GM23338 (cell line): ENCODE measurements around the gene SPRYD7. TPM values are rescaled to one million over a fixed set of nuclear protein-coding genes. Genes with fewer than 3 reads are reported as not detected.
A peak's percentile ranks its signal among the peaks of the same experiment; 100 is the strongest.

Experiments
- ATAC-seq: fragments of 200-7000 bp; cut with Tn5 transposase; 3 replicates; pipeline ENCODE4 v1.9.1; 2020
- DNase-seq: peaks from one replicate; pipeline ENCODE4 v3.0.0-alpha.2; 2015; ENCODE audit warnings: low spot score
- H2AFZ ChIP-seq: fragments of 200-600 bp; sonication (generic); 2 replicates; pipeline ENCODE4 v1.8.0; 2016; ENCODE audit warnings: antibody characterized with exemption, mild to moderate bottlenecking, moderate library complexity
- H3F3A ChIP-seq: fragments of 200-600 bp; sonication (generic); replicated peaks from 2 replicates; pipeline ENCODE4 v1.8.0; 2017; ENCODE audit warnings: antibody characterized with exemption, mixed run types, low read depth
- H3K27ac ChIP-seq: fragments of 200-600 bp; sonication (generic); 2 replicates; pipeline ENCODE4 v1.6.1; 2016; ENCODE audit warnings: low read depth
- H3K27me3 ChIP-seq: fragments of 200-600 bp; sonication (generic); 2 replicates; pipeline ENCODE4 v1.8.0; 2016; ENCODE audit warnings: mild to moderate bottlenecking, mixed run types, moderate library complexity; ENCODE audit not compliant: insufficient read depth
- H3K36me3 ChIP-seq: fragments of 200-600 bp; sonication (generic); 2 replicates; pipeline ENCODE4 v1.8.0; 2016; ENCODE audit warnings: mild to moderate bottlenecking; ENCODE audit not compliant: insufficient read depth
- H3K4me1 ChIP-seq: fragments of 200-600 bp; sonication (generic); 2 replicates; pipeline ENCODE4 v1.8.0; 2016; ENCODE audit warnings: mild to moderate bottlenecking, moderate library complexity; ENCODE audit not compliant: insufficient read depth
- H3K4me2 ChIP-seq: fragments of 200-600 bp; sonication (generic); 2 replicates; pipeline ENCODE4 v1.7.1; 2017; ENCODE audit warnings: mixed run types
- H3K4me3 ChIP-seq: fragments of 200-600 bp; sonication (generic); 2 replicates; pipeline ENCODE4 v1.6.1; 2016; ENCODE audit warnings: mixed run types
- H3K79me2 ChIP-seq: fragments of 200-600 bp; sonication (generic); replicated peaks from 2 replicates; pipeline ENCODE4 v1.8.0; 2017; ENCODE audit warnings: mild to moderate bottlenecking; ENCODE audit not compliant: insufficient read depth
- H3K9me2 ChIP-seq: fragments of 200-600 bp; sonication (generic); 2 replicates; pipeline ENCODE4 v1.8.0; 2017; ENCODE audit not compliant: insufficient read depth
- H4K20me1 ChIP-seq: fragments of 200-600 bp; sonication (generic); replicated peaks from 2 replicates; pipeline ENCODE4 v1.8.0; 2017; ENCODE audit warnings: mild to moderate bottlenecking; ENCODE audit not compliant: insufficient read depth
- H3K27ac Mint-ChIP-seq: 2 replicates; pipeline ENCODE4 v1.8.0; 2020; ENCODE audit warnings: inconsistent platforms, mild to moderate bottlenecking, moderate library complexity, mixed read lengths
- H3K27me3 Mint-ChIP-seq: 3 replicates; pipeline ENCODE4 v1.8.0; 2022; ENCODE audit warnings: low read depth, mild to moderate bottlenecking, moderate library complexity, mixed read lengths, inconsistent platforms; ENCODE audit not compliant: insufficient read depth, poor library complexity
- H3K36me3 Mint-ChIP-seq: 3 replicates; pipeline ENCODE4 v1.8.0; 2021; ENCODE audit warnings: low read depth, mild to moderate bottlenecking, inconsistent platforms, moderate library complexity, mixed read lengths
- H3K4me1 Mint-ChIP-seq: 3 replicates; pipeline ENCODE4 v1.8.0; 2020; ENCODE audit warnings: mild to moderate bottlenecking, inconsistent platforms, mixed read lengths
- H3K4me3 Mint-ChIP-seq: 3 replicates; pipeline ENCODE4 v1.8.0; 2021; ENCODE audit warnings: moderate library complexity, mild to moderate bottlenecking, inconsistent platforms, mixed read lengths
- H3K9me3 Mint-ChIP-seq: 3 replicates; pipeline ENCODE4 v1.8.0; 2020; ENCODE audit warnings: moderate library complexity, mild to moderate bottlenecking, inconsistent platforms, mixed read lengths
- CREB1 ChIP-seq: fragments of 250-450 bp; sonication (Bioruptor Pico); IDR thresholded peaks from 2 replicates; pipeline ENCODE4 v1.5.0; 2020; ENCODE audit warnings: low read depth, mild to moderate bottlenecking, moderate library complexity
- CTCF ChIP-seq, 2 experiments: fragments of 200-600 bp in 1 of 2; sonication (generic) in 1 of 2; conservative IDR thresholded peaks; 2 replicates each; pipeline versions ENCODE4 v1.5.1 to v1.6.1; 2016 to 2017; ENCODE audit warnings: antibody characterized with exemption in 2 of 2, low read depth in 2 of 2, mild to moderate bottlenecking in 2 of 2, moderate library complexity in 1 of 2
- ETS1 ChIP-seq: IDR thresholded peaks from 2 replicates; pipeline ENCODE4 v1.6.1; 2016; ENCODE audit warnings: antibody characterized with exemption
- EZH2 ChIP-seq: fragments of 200-600 bp; sonication (generic); IDR thresholded peaks from one replicate; pipeline ENCODE4 v1.8.0; 2017; ENCODE audit warnings: antibody characterized with exemption, mild to moderate bottlenecking, low read depth; ENCODE audit not compliant: unreplicated experiment
- EZH2phosphoT487 ChIP-seq: fragments of 200-600 bp; sonication (generic); IDR thresholded peaks from one replicate; pipeline ENCODE4 v1.8.1; 2018; ENCODE audit warnings: antibody characterized with exemption; ENCODE audit not compliant: unreplicated experiment
- JUNB ChIP-seq: IDR thresholded peaks from one replicate; pipeline ENCODE4 v1.6.1; 2016; ENCODE audit warnings: antibody characterized with exemption; ENCODE audit not compliant: unreplicated experiment
- NANOG ChIP-seq: IDR thresholded peaks from 2 replicates; pipeline ENCODE4 v1.6.1; 2016; ENCODE audit warnings: antibody characterized with exemption, borderline replicate concordance
- POLR2AphosphoS5 ChIP-seq: IDR thresholded peaks from 2 replicates; pipeline ENCODE4 v1.6.1; 2016; ENCODE audit warnings: antibody characterized with exemption, low read depth
- REST ChIP-seq: IDR thresholded peaks from one replicate; pipeline ENCODE4 v1.6.1; 2018; ENCODE audit warnings: antibody characterized with exemption; ENCODE audit not compliant: unreplicated experiment
- STAT1 ChIP-seq: IDR thresholded peaks from one replicate; pipeline ENCODE4 v1.6.1; 2016; ENCODE audit warnings: antibody characterized with exemption; ENCODE audit not compliant: unreplicated experiment
- ZNF114 ChIP-seq: fragments of 250-450 bp; sonication (Bioruptor Pico); IDR thresholded peaks from 2 replicates; pipeline ENCODE4 v1.5.0; 2020; ENCODE audit warnings: mild to moderate bottlenecking, moderate library complexity
- ZNF331 ChIP-seq: fragments of 250-450 bp; sonication (Bioruptor Pico); IDR thresholded peaks from 2 replicates; pipeline ENCODE4 v1.5.0; 2020; ENCODE audit warnings: low read depth, mild to moderate bottlenecking, moderate library complexity
- ZNF462 ChIP-seq: fragments of 250-450 bp; sonication (Bioruptor Pico); IDR thresholded peaks from 2 replicates; pipeline ENCODE4 v1.5.0; 2020; ENCODE audit warnings: mild to moderate bottlenecking, moderate library complexity
- polyA plus RNA-seq: library from polyadenylated mRNA; unstranded; fragments of >200 nt; fragmentation: Nextera tagmentation; extraction: Ambion mirVana; gene quantifications from 2 replicates; pipeline ENCODE4 v1.2.1, GENCODE V29; 2016
- total RNA-seq: library from RNA; depleted of rRNA; stranded (reverse); fragments of >200 nt; shearing (Covaris generic); gene quantifications from 2 replicates; pipeline ENCODE4 v1.2.3, GENCODE V29; 2014

SPRYD7 gene
- total and polyA plus RNA-seq, 2 experiments from 2014 or later, result 2.9 to 7.4 TPM

- no peak overlapping the region for H3K27ac Mint-ChIP-seq
- no peaks in the 10 kb centered on the region for H3K4me1 ChIP-seq
- H3K36me3 Mint-ChIP-seq, result no peaks in the 10 kb centered on the region; the same call in 2 of the 3 replicates
- H3K79me2 ChIP-seq, result no peaks in the 10 kb centered on the region
- H3K4me3 ChIP-seq, result no peak overlapping the region
- no peaks in the 10 kb centered on the region for H3K27me3 Mint-ChIP-seq
- H3K9me2 ChIP-seq, result no peaks in the 10 kb centered on the region
- peaks cover 26% of the 10 kb centered on the region for H3K9me3 Mint-ChIP-seq
- 0 out of 2 replicates have a peak, but pooled peaks cover 4% of the 10 kb centered on the region for H3K36me3 ChIP-seq
- H3K27me3 ChIP-seq, result no peaks in the 10 kb centered on the region
- no peak; the same call in 2 of the 3 replicates for ATAC-seq
- H3K4me3 Mint-ChIP-seq, result no peak overlapping the region
- DNase-seq, result peak; percentile 10
- no peaks in the 10 kb centered on the region for H3K4me1 Mint-ChIP-seq
- no peaks in the 10 kb centered on the region for H4K20me1 ChIP-seq
- H3K4me2 ChIP-seq, result no peak overlapping the region
- H2AFZ ChIP-seq, result no peak overlapping the region
- no peak for TF ChIP-seq EZH2
- TF ChIP-seq ZNF114 (CRISPR knock-in tag), result no peak
- TF ChIP-seq JUNB, result no peak
- TF ChIP-seq REST, result no peak
- TF ChIP-seq NANOG, result no peak
- no peak for TF ChIP-seq POLR2AphosphoS5
- no peak for TF ChIP-seq STAT1
- no peak for TF ChIP-seq CTCF (conservative IDR thresholded peaks at IDR 0.05; ENCODE audit: low read depth in 2 of 2)
- TF ChIP-seq ETS1, result no peak
- TF ChIP-seq ZNF462 (CRISPR knock-in tag), result no peak
- no peak for TF ChIP-seq EZH2phosphoT487
- no peak for TF ChIP-seq ZNF331 (CRISPR knock-in tag)
- TF ChIP-seq CREB1 (CRISPR knock-in tag), result no peak
- H3K27ac ChIP-seq, result no peak overlapping the region
- H3F3A ChIP-seq, result no peaks in the 10 kb centered on the region
Observed at GRCh38 chr13:49890376-49890775, 45.8 kb downstream of the SPRYD7 start.
